ENCODE results near the gene ABCC5.

GRCh38 chr3:183904833-183905780 lies 112.6 kb downstream of the ABCC5 start:
- TF ChIP-seq, protein P1, sequence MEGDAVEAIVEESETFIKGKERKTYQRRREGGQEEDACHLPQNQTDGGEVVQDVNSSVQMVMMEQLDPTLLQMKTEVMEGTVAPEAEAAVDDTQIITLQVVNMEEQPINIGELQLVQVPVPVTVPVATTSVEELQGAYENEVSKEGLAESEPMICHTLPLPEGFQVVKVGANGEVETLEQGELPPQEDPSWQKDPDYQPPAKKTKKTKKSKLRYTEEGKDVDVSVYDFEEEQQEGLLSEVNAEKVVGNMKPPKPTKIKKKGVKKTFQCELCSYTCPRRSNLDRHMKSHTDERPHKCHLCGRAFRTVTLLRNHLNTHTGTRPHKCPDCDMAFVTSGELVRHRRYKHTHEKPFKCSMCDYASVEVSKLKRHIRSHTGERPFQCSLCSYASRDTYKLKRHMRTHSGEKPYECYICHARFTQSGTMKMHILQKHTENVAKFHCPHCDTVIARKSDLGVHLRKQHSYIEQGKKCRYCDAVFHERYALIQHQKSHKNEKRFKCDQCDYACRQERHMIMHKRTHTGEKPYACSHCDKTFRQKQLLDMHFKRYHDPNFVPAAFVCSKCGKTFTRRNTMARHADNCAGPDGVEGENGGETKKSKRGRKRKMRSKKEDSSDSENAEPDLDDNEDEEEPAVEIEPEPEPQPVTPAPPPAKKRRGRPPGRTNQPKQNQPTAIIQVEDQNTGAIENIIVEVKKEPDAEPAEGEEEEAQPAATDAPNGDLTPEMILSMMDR (IDR thresholded peaks at IDR 0.05; ENCODE audit: low read depth, low read length, poor library complexity, severe bottlenecking): no peak
- TF ChIP-seq EZH2phosphoT487 (IDR thresholded peaks at IDR 0.05; ENCODE audit: borderline replicate concordance, low read length): no peak
